ENCODE results near the gene ZNF337. TPM values are rescaled to one million over a fixed set of nuclear protein-coding genes. Genes with fewer than 3 reads are reported as not detected.
"Not testable (repeated sequence)": the region's sequence is repeated elsewhere in the genome, so short reads cannot be mapped to it uniquely, and the experiment has no call there.

ZNF337 gene
- total and polyA plus RNA-seq, 2 of the 13 experiments (the other 11 are each of a cell fraction or from before 2014, with no cell fraction given): 17.0 to 19.6 TPM

DNA sequence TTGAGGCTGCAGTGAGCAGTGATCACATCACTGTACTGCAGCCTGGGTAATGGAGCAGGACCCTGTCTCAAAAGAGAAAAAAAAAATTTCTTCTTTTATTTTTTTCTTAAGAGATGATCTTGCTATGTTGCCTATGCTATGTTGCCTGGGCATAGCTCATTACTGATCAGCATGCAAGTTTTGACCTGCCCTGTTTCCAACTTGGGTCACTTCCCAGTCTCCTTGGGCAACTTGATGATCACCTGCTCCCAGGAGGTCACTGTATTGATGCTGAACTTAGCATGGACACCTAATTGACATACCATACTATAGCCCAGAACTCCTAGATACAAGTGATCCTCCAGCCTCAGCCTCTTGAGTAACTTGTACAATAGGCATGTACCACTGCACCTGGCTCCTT, 42.2 kb downstream of the ZNF337 start:
- ChIA-PET CTCF (ENCODE audit: low intra/inter-chr PET ratio, low total read pairs) (no interaction called here), POLR2A (no interaction called here)
- intact Hi-C loops (cut with micrococcal nuclease; ENCODE audit: unreplicated experiment): no loop called here
- Histone ChIP-seq H2AFZ (ENCODE audit: low read length) (no peak overlapping the region), H4K20me1 (ENCODE audit: insufficient read depth, low read length) (no peaks in the 10 kb centered on the region), H3K9ac (ENCODE audit: insufficient read depth, low read depth, low read length) (no peak overlapping the region), H3K4me3 (replicated peaks in 1 of 3; ENCODE audit: insufficient read depth in 1 of 3, low read depth in 2 of 3, low read length in 3 of 3) (no peak overlapping the region), H3K4me2 (ENCODE audit: low read depth, low read length) (no peak overlapping the region), H3K27ac (ENCODE audit: extremely low read length, insufficient read depth, low read length) (no peak overlapping the region), H3K9me3 (ENCODE audit: low read length) (no peaks in the 10 kb centered on the region), H3K79me2 (ENCODE audit: insufficient read depth, low read length) (no peaks in the 10 kb centered on the region), H3K4me1 (ENCODE audit: insufficient read depth, low read length) (no peaks in the 10 kb centered on the region), H3K36me3 (replicated peaks in 1 of 2; ENCODE audit: control insufficient read depth in 1 of 2, insufficient read depth in 2 of 2, low read length in 2 of 2) (no peaks in the 10 kb centered on the region), H3K27me3 (ENCODE audit: control insufficient read depth in 1 of 2, insufficient read depth in 2 of 2, low read length in 2 of 2) (no peaks in the 10 kb centered on the region)
- DNase-seq (ENCODE audit: low spot score) (no peak), FAIRE-seq (no peak), ATAC-seq (no peak)
- TF ChIP-seq, protein P1, sequence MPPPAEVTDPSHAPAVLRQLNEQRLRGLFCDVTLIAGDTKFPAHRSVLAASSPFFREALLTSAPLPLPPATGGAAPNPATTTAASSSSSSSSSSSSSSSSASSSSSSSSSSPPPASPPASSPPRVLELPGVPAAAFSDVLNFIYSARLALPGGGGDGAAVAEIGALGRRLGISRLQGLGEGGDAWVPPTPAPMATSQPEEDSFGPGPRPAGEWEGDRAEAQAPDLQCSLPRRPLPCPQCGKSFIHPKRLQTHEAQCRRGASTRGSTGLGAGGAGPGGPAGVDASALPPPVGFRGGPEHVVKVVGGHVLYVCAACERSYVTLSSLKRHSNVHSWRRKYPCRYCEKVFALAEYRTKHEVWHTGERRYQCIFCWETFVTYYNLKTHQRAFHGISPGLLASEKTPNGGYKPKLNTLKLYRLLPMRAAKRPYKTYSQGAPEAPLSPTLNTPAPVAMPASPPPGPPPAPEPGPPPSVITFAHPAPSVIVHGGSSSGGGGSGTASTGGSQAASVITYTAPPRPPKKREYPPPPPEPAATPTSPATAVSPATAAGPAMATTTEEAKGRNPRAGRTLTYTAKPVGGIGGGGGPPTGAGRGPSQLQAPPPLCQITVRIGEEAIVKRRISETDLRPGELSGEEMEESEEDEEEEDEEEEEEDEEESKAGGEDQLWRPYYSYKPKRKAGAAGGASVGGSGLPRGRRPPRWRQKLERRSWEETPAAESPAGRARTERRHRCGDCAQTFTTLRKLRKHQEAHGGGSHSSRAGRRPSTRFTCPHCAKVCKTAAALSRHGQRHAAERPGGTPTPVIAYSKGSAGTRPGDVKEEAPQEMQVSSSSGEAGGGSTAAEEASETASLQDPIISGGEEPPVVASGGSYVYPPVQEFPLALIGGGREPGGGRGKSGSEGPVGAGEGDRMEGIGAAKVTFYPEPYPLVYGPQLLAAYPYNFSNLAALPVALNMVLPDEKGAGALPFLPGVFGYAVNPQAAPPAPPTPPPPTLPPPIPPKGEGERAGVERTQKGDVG (CRISPR knock-in tag; IDR thresholded peaks at IDR 0.05; ENCODE audit: borderline replicate concordance): no peak
- TF ChIP-seq ZNF335 (CRISPR knock-in tag; IDR thresholded peaks at IDR 0.05) (no peak), HNRNPH1 (optimal IDR thresholded peaks at IDR 0.05; ENCODE audit: low read depth, low read length) (no peak), POGZ (CRISPR knock-in tag; IDR thresholded peaks at IDR 0.05) (no peak), ZNF776 (CRISPR knock-in tag; IDR thresholded peaks at IDR 0.05) (no peak), ZBTB8A (CRISPR knock-in tag; IDR thresholded peaks at IDR 0.05; ENCODE audit: borderline replicate concordance, low read depth) (no peak), TEAD2 (CRISPR knock-in tag; IDR thresholded peaks at IDR 0.05) (no peak), SPEN (CRISPR knock-in tag; IDR thresholded peaks at IDR 0.05; ENCODE audit: low read depth) (no peak), TAF1 (CRISPR knock-in tag; IDR thresholded peaks at IDR 0.05) (no peak), IKZF4 (CRISPR knock-in tag; IDR thresholded peaks at IDR 0.05; ENCODE audit: borderline replicate concordance, low read depth, not compliant biosample characterization) (no peak)
- TF ChIP-seq, protein P2, sequence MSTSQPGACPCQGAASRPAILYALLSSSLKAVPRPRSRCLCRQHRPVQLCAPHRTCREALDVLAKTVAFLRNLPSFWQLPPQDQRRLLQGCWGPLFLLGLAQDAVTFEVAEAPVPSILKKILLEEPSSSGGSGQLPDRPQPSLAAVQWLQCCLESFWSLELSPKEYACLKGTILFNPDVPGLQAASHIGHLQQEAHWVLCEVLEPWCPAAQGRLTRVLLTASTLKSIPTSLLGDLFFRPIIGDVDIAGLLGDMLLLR (CRISPR knock-in tag; IDR thresholded peaks at IDR 0.05): no peak
- TF ChIP-seq, protein P3, sequence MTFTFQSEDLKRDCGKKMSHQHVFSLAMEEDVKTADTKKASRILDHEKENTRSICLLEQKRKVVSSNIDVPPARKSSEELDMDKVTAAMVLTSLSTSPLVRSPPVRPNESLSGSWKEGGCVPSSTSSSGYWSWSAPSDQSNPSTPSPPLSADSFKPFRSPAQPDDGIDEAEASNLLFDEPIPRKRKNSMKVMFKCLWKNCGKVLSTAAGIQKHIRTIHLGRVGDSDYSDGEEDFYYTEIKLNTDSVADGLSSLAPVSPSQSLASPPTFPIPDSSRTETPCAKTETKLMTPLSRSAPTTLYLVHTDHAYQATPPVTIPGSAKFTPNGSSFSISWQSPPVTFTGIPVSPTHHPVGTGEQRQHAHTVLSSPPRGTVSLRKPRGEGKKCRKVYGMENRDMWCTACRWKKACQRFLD (CRISPR knock-in tag; IDR thresholded peaks at IDR 0.05; ENCODE audit: borderline replicate concordance): no peak
- in situ Hi-C loops (cut with HindIII; ENCODE audit: extremely low pct_ligation_motif_present, low pct_unique_long_range_greater_than_20kb): loop anchor here (25.0 kb wide), 1 partner anchor 342 kb away; no protein-coding TSS in a partner anchor
- BruUV-seq (replicated peaks): no TSS peak

DNA sequence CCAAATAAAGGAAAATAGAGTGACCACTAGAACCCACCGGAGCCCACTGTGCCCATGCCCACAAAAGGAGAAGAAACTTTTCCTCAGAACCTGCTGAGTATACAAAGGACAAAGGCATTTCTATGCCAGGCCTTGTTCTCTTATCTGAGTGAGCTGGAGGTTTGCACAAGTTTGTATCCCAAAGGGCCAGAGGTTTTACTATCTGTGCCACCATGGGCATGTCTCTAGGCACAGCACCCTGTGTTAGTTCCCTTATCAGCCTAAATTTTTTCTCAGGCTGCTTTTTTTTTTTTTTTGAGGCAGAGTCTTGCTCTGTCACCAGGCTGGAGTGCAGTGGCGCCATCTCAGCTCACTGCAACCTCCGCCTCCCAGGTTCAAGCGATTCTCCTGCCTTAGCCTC, 43.8 kb downstream of the ZNF337 start:
- BruUV-seq (replicated peaks); H4K20me1 ChIP-seq (ENCODE audit: insufficient read depth, low read length); intact Hi-C loops (cut with micrococcal nuclease; ENCODE audit: unreplicated experiment); DNase-seq (ENCODE audit: low spot score); ATAC-seq; H3K27me3 ChIP-seq (ENCODE audit: control insufficient read depth in 1 of 2, insufficient read depth in 2 of 2, low read length in 2 of 2); H3K27ac ChIP-seq (ENCODE audit: extremely low read length, insufficient read depth, low read length); CTCF ChIA-PET (ENCODE audit: low intra/inter-chr PET ratio, low total read pairs); FAIRE-seq; H3K9ac ChIP-seq (ENCODE audit: insufficient read depth, low read depth, low read length); H3K9me3 ChIP-seq (ENCODE audit: low read length); H3K79me2 ChIP-seq (ENCODE audit: insufficient read depth, low read length); H3K4me1 ChIP-seq (ENCODE audit: insufficient read depth, low read length); H2AFZ ChIP-seq (ENCODE audit: low read length); H3K4me2 ChIP-seq (ENCODE audit: low read depth, low read length); H3K4me3 ChIP-seq (replicated peaks in 1 of 3; ENCODE audit: insufficient read depth in 1 of 3, low read depth in 2 of 3, low read length in 3 of 3); H3K36me3 ChIP-seq (replicated peaks in 1 of 2; ENCODE audit: control insufficient read depth in 1 of 2, insufficient read depth in 2 of 2, low read length in 2 of 2): not testable (repeated sequence)
- in situ Hi-C loops (cut with HindIII; ENCODE audit: extremely low pct_ligation_motif_present, low pct_unique_long_range_greater_than_20kb): loop anchor here (25.0 kb wide), 1 partner anchor 341 kb away; no protein-coding TSS in a partner anchor
- POLR2A ChIA-PET: interaction anchor here (0.7 kb wide), 1 partner anchor 42 kb away, joined by 3 read pairs; no protein-coding TSS in a partner anchor
- WGBS (ENCODE audit: low lambda C conversion rate): 97% methylated on average over 4 of the region's 4 CpGs
